NCI-H2171 treated with DMSO at 0.1 percent for 48 hours (cell line): ENCODE results near the gene SECTM1.
"Not testable (repeated sequence)": the region's sequence is repeated elsewhere in the genome, so short reads cannot be mapped to it uniquely, and the experiment has no call there.

ENCODE experiments used
- DNase-seq: peaks from one replicate; lab custom pipeline; 2025; lab: John Stamatoyannopoulos, UW

Gene SECTM1

GRCh38 chr17:82333279-82334171 is at the start of gene SECTM1:
TSS of gene SECTM1 (minus strand) at chr17:82333766. CDS start at chr17:82327240, 6,526 bp downstream.
- DNase-seq, result no peak

- no peak for DNase-seq
These were observed 49.3 kb upstream of the SECTM1 start for GRCh38 chr17:82382933-82383255.

DNA sequence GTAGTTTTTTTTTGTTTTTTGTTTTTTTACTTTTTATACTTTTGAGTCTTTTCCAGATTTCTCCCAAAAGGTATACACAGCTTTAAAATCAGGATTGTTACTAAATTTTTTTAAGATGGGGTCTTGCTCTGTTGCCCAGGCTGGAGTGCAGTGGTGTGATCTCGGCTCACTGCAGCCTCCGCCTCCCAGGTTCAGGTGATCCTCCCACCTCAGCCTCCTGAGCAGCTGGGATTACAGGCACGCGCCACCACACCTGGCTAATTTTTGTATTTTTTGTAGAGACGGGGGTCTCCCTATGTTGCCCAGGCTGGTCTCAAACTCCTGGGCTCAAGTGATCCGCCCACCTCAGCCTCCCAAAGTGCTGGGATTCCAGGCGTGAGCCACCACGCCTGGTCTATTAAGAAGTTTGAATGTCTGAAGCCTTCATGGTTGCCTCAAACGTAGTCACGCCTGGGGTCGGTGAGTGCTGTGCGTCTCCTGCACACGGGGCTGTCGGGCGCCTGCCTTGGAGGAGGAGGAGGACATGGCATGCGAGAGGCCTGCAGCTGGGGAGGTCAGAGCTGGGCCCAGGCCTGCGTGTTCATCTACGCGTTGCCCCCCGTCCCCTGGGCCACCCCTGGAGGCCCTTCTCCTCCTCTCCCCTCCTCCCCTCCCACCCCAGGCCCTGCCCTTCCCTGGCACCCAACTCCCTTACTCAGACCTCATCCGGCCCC is 48.8 kb upstream of the SECTM1 start:
- DNase-seq, result not testable (repeated sequence)

DNA sequence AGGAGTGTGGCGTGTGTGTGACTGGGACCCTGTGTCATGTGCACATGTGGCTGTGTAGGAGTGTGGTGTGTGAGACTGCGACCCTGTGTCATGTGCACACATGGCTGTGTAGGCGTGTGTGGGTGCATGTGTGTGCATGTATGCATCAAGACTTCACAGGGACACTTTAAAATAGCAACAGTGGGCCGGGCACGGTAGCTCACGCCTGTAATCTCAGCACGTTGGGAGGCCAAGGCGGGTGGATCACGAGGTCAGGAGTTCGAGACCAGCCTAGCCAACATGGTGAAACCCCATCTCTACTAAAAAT is 48.1 kb upstream of the SECTM1 start:
- not testable (repeated sequence) for DNase-seq

GRCh38 chr17:82380860-82381702 is 47.5 kb upstream of the SECTM1 start:
- DNase-seq, result no peak

- no peak for DNase-seq
These were observed 45.1 kb upstream of the SECTM1 start for GRCh38 chr17:82378741-82379021.

- no peak for DNase-seq
These were observed 44.6 kb upstream of the SECTM1 start for GRCh38 chr17:82377924-82378740.

DNA sequence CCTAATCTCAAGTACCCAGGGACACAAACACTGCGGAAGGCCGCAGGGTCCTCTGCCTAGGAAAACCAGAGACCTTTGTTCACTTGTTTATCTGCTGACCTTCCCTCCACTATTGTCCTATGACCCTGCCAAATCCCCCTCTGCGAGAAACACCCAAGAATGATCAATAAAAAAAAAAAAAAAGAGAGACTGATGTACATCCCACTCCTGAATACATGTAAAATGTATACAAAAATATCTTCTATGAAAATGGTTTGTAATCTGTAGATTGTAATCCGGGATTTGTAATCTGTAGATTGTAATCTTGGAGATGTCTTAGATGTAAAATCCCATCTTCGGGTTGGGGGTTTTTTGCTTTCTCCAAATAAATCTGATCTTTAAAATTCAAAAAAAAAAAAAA is 43.7 kb upstream of the SECTM1 start:
- DNase-seq, result not testable (repeated sequence)

GRCh38 chr17:82376042-82376730 is 42.6 kb upstream of the SECTM1 start:
- no peak for DNase-seq

DNA sequence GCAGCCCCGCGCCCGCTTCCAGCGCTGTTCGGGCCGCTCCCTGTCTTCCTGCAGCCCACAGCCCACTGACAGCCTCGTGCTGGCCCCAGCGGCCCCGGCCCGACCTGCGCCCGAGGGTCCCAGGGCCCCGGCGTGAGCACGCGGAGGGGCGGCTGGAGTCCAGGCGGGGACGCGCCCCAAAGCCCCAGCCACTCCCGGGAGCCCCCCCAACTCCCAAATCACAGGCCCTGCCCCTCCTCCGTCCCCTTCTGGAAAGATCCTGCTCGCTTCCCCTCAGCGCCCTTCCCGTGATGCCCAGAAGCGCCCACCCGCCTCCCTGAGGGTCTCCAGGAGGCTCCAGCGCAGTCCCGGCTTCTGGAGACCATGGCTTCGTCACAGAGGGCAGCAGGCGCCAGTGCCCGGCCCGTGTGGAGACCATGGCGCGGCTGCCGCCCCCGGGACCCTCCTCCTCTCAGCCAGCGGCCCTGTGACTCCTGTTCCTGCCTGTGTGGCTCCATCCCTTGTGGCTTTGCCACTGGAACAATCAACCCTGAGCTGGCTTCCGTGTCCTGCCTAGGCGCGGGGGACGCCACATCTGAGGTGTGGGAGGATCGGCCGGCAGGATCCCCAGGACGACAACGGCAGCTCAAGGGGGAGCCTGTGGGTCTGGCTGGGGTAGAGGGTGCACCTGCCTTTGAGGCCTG is 41.9 kb upstream of the SECTM1 start:
- no peak for DNase-seq

- no peak for DNase-seq
These were observed 41.2 kb upstream of the SECTM1 start for GRCh38 chr17:82374626-82375331.

DNA sequence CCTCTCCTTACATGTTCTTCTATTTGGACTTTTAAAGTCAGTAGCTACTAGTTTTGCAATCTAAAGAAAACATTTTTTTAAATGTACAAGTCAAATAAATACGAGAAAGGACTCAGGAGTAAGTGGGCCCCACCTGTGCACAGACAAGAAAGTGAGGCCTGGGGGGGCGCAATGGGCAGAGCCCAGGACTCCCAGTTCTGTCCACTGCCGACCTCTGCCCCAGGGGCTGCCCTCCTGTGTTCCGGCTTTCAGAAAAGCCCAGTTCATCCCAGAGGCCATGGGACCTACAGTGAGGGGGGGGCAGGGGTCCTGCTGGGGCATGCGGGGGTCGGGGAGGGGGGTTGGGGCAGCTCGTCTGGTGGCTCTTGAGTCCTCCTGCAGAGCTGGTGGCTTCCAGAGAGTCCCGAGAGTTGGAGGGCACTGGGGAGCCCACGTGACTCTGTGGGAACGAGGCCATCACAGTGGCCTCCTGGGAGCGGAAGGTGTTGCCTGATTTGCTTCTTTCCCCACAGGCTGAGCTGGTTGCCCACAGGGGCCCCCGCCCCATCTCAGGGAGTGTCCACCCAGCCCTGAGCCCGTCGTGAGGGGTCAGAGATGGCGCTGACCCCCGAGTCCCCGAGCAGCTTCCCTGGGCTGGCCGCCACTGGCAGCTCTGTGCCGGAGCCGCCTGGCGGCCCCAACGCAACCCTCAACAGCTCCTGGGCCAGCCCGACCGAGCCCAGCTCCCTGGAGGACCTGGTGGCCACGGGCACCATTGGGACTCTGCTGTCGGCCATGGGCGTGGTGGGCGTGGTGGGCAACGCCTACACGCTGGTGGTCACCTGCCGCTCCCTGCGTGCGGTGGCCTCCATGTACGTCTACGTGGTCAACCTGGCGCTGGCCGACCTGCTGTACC is 40.4 kb upstream of the SECTM1 start:
- no peak for DNase-seq

DNA sequence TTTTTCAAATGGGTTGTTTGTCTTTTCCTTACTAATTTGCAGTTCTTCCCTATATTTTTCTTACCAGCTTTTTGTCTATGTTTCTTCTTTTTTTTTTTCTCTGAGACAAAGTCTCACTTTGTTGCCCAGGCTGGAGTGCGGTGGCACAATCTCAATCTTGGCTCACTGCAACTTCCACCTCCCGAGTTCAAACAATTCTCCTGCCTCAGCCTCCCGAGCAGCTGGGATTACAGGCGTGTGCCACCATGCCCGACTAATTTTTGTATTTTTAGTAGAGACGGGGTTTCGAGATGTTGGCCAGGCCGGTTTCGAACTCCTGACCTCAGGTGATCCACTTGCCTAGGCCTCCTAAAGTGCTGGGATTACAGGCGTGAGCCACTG is 39.5 kb upstream of the SECTM1 start:
- not testable (repeated sequence) for DNase-seq

DNA sequence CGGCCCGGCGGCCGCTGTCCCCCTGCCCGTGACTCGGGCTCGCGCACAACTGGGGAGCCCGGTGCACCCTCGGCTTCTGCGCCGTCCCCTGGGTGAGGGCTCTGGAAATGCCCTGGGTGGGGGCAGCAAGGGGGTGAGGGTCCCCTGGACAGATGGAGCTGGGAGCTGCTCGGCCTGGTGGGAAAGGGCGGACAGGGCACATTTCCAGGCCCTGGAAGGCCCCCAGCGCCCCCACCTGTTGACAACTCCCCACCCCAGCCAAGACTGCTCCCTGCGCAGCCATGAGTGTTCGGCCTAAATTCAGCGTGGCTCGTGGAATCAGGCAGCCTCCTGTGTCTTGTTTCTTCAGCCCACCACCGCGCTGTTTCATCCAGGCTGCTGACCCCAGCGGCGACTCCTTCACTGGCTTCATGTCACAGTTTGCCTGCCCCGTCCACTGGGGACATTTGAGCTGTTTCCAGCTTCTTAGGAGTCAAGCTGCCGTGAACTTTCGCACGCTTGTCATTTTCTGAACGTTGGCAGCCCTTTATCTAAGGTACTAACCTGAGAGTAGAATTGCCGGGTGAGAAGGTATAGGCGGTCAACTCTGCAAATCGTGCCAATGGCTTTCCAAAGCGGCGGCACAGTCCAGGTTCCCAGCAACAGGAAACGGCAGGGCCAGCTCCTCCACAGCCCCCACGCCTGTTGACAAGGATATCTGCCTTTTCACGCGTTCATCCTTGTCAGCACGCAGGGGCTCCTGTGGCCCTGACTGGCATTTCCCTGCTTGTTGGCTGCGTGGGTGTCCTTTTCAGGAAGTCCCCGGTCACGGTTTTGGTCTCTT is 38.9 kb upstream of the SECTM1 start:
- DNase-seq, result no peak

- DNase-seq, result no peak
These were observed 38.0 kb upstream of the SECTM1 start, which contains the start of gene UTS2R for GRCh38 chr17:82371333-82372248. TSS of gene UTS2R (plus strand) at chr17:82371765. CDS start at chr17:82374325, 2,560 bp downstream.

- DNase-seq, result no peak
These were observed 37.1 kb upstream of the SECTM1 start for GRCh38 chr17:82370471-82371332.
